Prostate gland (tissue), 2 donors: ENCODE results near the gene USP11. TPM values are rescaled to one million over a fixed set of nuclear protein-coding genes. Genes with fewer than 3 reads are reported as not detected.

Source experiments
- DNase-seq: peaks from one replicate; pipeline ENCODE4 v3.0.0-alpha.2; 2019; ENCODE audit warnings: low spot score
- H3K27ac ChIP-seq, 2 donors: fragments of 200-600 bp; sonication (generic); 2 replicates each; pipeline ENCODE4 v1.5.1; 2017 to 2019
- H3K27me3 ChIP-seq: fragments of 200-600 bp; sonication (generic); replicated peaks from 2 replicates; pipeline ENCODE4 v1.5.1; 2019; ENCODE audit not compliant: insufficient read depth
- H3K36me3 ChIP-seq, 2 donors: fragments of 200-600 bp; sonication (generic); 1 replicate in 1 of 2; 2 replicates in 1 of 2; pipeline versions ENCODE4 v1.5.1 to v1.8.1; 2017 to 2019
- H3K4me1 ChIP-seq: fragments of 200-600 bp; sonication (generic); replicated peaks from 2 replicates; pipeline ENCODE4 v1.5.1; 2019
- H3K4me3 ChIP-seq, 2 donors: fragments of 200-600 bp; sonication (generic); 2 replicates each; pipeline ENCODE4 v1.5.1; 2017 to 2019
- H3K9me3 ChIP-seq: fragments of 200-600 bp; sonication (generic); 2 replicates; pipeline ENCODE4 v1.5.1; 2017
- CTCF ChIP-seq, 4 experiments: fragments of 200-600 bp in 2 of 4; fragments of 450-650 bp in 2 of 4; sonication (generic) in 2 of 4; IDR thresholded peaks; 1 replicate in 3 of 4; 2 replicates in 1 of 4; pipeline ENCODE4 v1.5.1; 2016 to 2019; ENCODE audit warnings: antibody characterized with exemption in 4 of 4, mild to moderate bottlenecking in 2 of 4, moderate library complexity in 2 of 4
- POLR2A ChIP-seq: fragments of 450-650 bp; IDR thresholded peaks from one replicate; pipeline ENCODE4 v1.6.1; 2016; ENCODE audit warnings: antibody characterized with exemption, mild to moderate bottlenecking
- POLR2AphosphoS5 ChIP-seq: sonication (generic); formaldehyde crosslinking; IDR thresholded peaks from one replicate; pipeline ENCODE4 v1.6.1; 2017; ENCODE audit warnings: antibody characterized with exemption
- WGBS: methylation state at CpG from one replicate; pipeline ENCODE4 v1.1.5; 2018; 5-methylcytosine and 5-hydroxymethylcytosine counted together
- intact Hi-C: fragments of 100-400 bp; cut with DNase I; formaldehyde crosslinking; loops from one replicate; pipeline ENCODE4 v1.14.2; 2022
- total RNA-seq, 2 donors: library from RNA; depleted of rRNA; stranded (reverse); fragments of >200 nt; gene quantifications; one replicate each; pipeline ENCODE4 v1.1.0, GENCODE V29; 2016

The USP11 gene
- total RNA-seq, 2 donors from 2014 or later = 43.3 to 124 TPM

DNA sequence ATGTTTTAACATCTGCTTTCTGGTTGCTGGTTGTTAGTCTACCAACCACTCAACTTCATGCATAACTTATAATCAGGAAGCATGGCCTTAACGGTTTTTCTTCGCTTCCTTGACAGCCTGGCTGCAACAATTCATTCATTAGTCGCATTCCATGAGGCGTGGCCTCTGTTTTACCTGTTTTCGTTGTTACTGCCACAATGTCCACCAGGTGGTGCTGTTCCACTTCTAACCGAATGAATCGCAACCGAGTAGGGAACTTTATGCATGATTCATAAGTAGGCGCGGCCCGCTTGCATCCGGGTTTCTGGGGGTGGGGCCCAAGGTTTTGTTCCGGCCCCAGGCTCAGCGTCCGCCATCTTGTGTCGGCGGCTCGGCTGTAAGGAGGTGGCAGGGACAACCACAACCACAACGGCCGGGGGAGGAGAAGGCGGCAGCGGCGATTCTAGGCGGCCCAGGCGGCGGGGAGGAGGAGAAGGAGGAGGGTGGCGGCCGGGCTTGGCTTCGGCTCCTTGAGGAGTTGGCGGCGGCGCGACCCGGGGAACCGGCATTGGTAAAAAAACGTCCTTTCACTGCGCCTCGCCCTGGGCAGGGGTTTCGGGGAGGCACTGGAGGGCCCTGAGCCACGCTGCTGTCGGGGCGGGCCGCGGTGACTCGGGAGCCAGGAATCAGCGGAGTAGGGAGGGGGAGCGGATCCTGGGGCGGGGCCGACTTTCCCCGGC, 39.2 kb upstream of the USP11 start, which contains the start of gene UBA1:
Gene UBA1 (plus strand): TSS at position 355 of the 719 bp plus-strand sequence. CDS start 4,974 bp downstream, outside the sequence.
- H3K36me3 ChIP-seq = no peaks in the 10 kb centered on the region
- H3K27me3 ChIP-seq = no peaks in the 10 kb centered on the region
- TF ChIP-seq POLR2A (peak; percentile 76), POLR2AphosphoS5 (peak; percentile 95), CTCF (IDR thresholded peaks at IDR 0.05) (peak; percentile 48 to 92 (median 88))
- peak within 1 kb of the TSS; percentile 63 to 66 for H3K4me3 ChIP-seq
- H3K4me1 ChIP-seq = no peaks in the 10 kb centered on the region
- H3K27ac ChIP-seq = peak within 1 kb of the TSS; percentile 96 to 98
- no peaks in the 10 kb centered on the region for H3K9me3 ChIP-seq
- DNase-seq = peak; percentile 92
- intact Hi-C loops = loop anchor here (2.0 to 5.0 kb wide), 3 partner anchors 174 to 329 kb away; no protein-coding TSS in a partner anchor
- 0% methylated on average over 12 of the region's 50 CpGs for WGBS

GRCh38 chrX:47194194-47194787, 38.5 kb upstream of the USP11 start:
- DNase-seq = no peak
- Histone ChIP-seq H3K9me3 (no peaks in the 10 kb centered on the region), H3K36me3 (no peaks in the 10 kb centered on the region), H3K27me3 (no peaks in the 10 kb centered on the region), H3K4me1 (no peaks in the 10 kb centered on the region), H3K27ac (peak overlapping the region; percentile 96 to 98), H3K4me3 (peak overlapping the region; percentile 63 to 66)
- 1% methylated on average over 9 of the region's 14 CpGs for WGBS
- intact Hi-C loops = loop anchor here (5.0 kb wide), 2 partner anchors 173 to 188 kb away; no protein-coding TSS in a partner anchor
- TF ChIP-seq CTCF (IDR thresholded peaks at IDR 0.05) (no peak), POLR2AphosphoS5 (no peak), POLR2A (no peak)

DNA sequence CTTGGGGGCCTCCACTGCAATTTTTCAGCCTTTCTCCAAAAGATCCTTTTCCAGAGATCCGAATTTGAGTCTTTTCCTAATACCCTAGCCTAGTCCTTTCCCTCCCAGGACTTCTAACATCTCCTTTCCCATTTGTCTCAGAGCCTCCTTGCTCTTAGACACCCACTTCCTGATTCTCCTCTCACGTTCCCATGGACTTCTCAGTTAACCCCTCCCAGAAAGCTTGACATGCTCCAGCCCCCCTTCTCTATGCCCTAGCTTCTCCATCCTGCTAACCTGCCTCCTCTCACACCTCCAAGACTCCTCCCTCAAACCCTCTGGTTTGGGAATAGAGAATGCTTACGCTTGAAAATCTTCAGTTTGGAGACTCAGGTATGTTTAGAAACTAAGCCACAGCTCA, 36.7 kb upstream of the USP11 start:
- WGBS = 31% methylated on average over 3 of the region's 3 CpGs
- H3K27me3 ChIP-seq = no peaks in the 10 kb centered on the region
- H3K36me3 ChIP-seq = peaks cover 0 to 5% of the 10 kb centered on the region in 2 donors
- DNase-seq = no peak
- TF ChIP-seq CTCF (IDR thresholded peaks at IDR 0.05) (no peak), POLR2AphosphoS5 (no peak), POLR2A (no peak)
- no peak overlapping the region for H3K4me3 ChIP-seq
- H3K27ac ChIP-seq = peak overlapping the region; percentile 38 to 42
- intact Hi-C loops = no loop called here
- no peaks in the 10 kb centered on the region for H3K4me1 ChIP-seq
- no peaks in the 10 kb centered on the region for H3K9me3 ChIP-seq

GRCh38 chrX:47197526-47197925, 35.3 kb upstream of the USP11 start:
- WGBS = 60% methylated on average over 3 of the region's 7 CpGs
- TF ChIP-seq POLR2A (no peak), POLR2AphosphoS5 (no peak), CTCF (IDR thresholded peaks at IDR 0.05) (no peak)
- Histone ChIP-seq H3K4me1 (no peaks in the 10 kb centered on the region), H3K27me3 (no peaks in the 10 kb centered on the region), H3K36me3 (peaks cover 0 to 12% of the 10 kb centered on the region in 2 donors), H3K9me3 (no peaks in the 10 kb centered on the region), H3K27ac (peak overlapping the region in 1 of 2 donors; percentile 8), H3K4me3 (peak overlapping the region in 1 of 2 donors; percentile 0)
- no peak for DNase-seq
- intact Hi-C loops = no loop called here
